ENCODE measurements around the gene ATG4B.

DNA sequence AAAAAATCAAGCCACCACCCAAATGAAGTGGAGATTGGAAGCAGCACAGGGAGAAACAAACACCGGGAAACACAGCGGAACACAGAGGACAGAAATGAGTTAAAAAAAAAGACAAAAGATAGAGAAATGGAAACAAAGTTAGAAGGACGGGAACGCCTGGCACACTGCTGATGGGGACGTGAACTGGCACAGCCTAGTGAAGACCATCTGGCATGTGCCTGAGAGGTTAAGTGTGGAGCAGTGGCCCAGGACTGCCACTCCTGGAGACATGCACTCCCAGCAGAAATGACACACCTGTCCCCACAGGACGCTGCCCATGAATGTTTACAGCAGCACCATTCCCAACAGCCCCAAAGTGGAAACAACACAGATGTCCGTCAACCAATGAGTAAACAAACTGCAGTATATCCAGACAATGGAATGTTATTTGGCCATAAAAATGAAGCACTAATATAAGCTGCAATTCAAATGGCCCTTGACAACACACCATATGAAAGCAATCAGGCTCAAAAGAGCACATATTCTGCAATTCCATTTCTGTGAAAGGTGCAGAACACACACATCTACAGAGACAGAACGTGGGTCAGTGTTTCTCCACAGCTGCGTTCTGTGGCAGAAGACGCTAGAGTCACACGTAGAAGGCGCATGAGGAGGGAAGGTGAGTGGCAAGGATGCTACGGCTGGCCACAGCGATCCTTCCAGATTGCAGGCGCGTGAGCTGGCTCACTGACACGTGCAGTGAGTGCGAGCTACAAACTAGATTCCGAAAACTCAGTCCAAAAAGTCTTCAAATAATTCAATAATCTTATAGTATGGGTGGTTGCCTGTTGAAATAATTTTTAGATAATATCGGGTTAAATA lies 25.1 kb upstream of the ATG4B start:
- TF ChIP-seq, protein P1, sequence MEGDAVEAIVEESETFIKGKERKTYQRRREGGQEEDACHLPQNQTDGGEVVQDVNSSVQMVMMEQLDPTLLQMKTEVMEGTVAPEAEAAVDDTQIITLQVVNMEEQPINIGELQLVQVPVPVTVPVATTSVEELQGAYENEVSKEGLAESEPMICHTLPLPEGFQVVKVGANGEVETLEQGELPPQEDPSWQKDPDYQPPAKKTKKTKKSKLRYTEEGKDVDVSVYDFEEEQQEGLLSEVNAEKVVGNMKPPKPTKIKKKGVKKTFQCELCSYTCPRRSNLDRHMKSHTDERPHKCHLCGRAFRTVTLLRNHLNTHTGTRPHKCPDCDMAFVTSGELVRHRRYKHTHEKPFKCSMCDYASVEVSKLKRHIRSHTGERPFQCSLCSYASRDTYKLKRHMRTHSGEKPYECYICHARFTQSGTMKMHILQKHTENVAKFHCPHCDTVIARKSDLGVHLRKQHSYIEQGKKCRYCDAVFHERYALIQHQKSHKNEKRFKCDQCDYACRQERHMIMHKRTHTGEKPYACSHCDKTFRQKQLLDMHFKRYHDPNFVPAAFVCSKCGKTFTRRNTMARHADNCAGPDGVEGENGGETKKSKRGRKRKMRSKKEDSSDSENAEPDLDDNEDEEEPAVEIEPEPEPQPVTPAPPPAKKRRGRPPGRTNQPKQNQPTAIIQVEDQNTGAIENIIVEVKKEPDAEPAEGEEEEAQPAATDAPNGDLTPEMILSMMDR (IDR thresholded peaks at IDR 0.05; ENCODE audit: low read length), result no peak
- no peak for TF ChIP-seq EZH2 (IDR thresholded peaks at IDR 0.05; ENCODE audit: borderline replicate concordance, low read length)
